H1 (cell line): ENCODE results near the gene SH2D1B. TPM values are rescaled to one million over a fixed set of nuclear protein-coding genes. Genes with fewer than 3 reads are reported as not detected.

ENCODE experiments used
- CTCF ChIA-PET: fragments of 300-600 bp; sonication (Branson Sonifier 250); formaldehyde crosslinking; loops from one replicate; lab custom pipeline; 2021; ENCODE audit not compliant: partially characterized antibody; lab: Charles Lee
- POLR2A ChIA-PET: fragments of 300-600 bp; sonication (Branson Sonifier 250); formaldehyde crosslinking; loops from one replicate; lab custom pipeline; 2021; ENCODE audit warnings: inconsistent platforms; ENCODE audit not compliant: partially characterized antibody; lab: Charles Lee
- DNase-seq, 2 experiments: peaks; one replicate each; pipeline versions ENCODE4 v3.0.0 to v3.0.0-alpha.2; 2010 to 2022; ENCODE audit warnings: low spot score in 2 of 2, low read depth in 1 of 2, mixed read lengths in 1 of 2
- FAIRE-seq: peaks from 2 replicates; lab custom pipeline; 2011; peaks lifted over from hg19 to GRCh38; lab: Jason Lieb, UNC
- H2AFZ ChIP-seq: 2 replicates; pipeline ENCODE4 v1.8.1; 2012; ENCODE audit warnings: low read length, inconsistent platforms
- H2AK5ac ChIP-seq: 2 replicates; pipeline ENCODE4 v1.6.1; 2013; ENCODE audit warnings: low read depth, low read length
- H2BK120ac ChIP-seq: replicated peaks from 2 replicates; pipeline ENCODE3; 2013; ENCODE audit warnings: low read depth, low read length, inconsistent platforms
- H2BK12ac ChIP-seq: 2 replicates; pipeline ENCODE4 v1.6.1; 2013; ENCODE audit warnings: low read depth, low read length
- H2BK15ac ChIP-seq: 2 replicates; pipeline ENCODE4 v1.6.1; 2013; ENCODE audit warnings: low read length
- H2BK20ac ChIP-seq: 2 replicates; pipeline ENCODE4 v1.6.1; 2013; ENCODE audit warnings: low read length
- H2BK5ac ChIP-seq: 2 replicates; pipeline ENCODE4 v1.6.1; 2013; ENCODE audit warnings: low read depth, low read length
- H3K14ac ChIP-seq: 2 replicates; pipeline ENCODE4 v1.6.1; 2013; ENCODE audit warnings: inconsistent platforms; ENCODE audit not compliant: insufficient read length
- H3K18ac ChIP-seq: 2 replicates; pipeline ENCODE4 v1.6.1; 2013; ENCODE audit warnings: low read length; ENCODE audit errors: extremely low read depth
- H3K23ac ChIP-seq: 2 replicates; pipeline ENCODE4 v1.6.1; 2013; ENCODE audit warnings: inconsistent platforms; ENCODE audit not compliant: insufficient read length
- H3K23me2 ChIP-seq: 2 replicates; pipeline ENCODE4 v1.6.1; 2013; ENCODE audit warnings: low read depth, low read length
- H3K27ac ChIP-seq: 2 replicates; pipeline ENCODE4 v1.6.1; 2011; ENCODE audit warnings: low read depth, low read length, inconsistent platforms
- H3K27me3 ChIP-seq, 4 experiments: replicated peaks in 1 of 4; 1 replicate in 1 of 4; 2 replicates in 3 of 4; pipeline versions ENCODE4 v1.6.1 to v1.8.1; 2011 to 2013; ENCODE audit warnings: low read length in 3 of 4, mild to moderate bottlenecking in 3 of 4, inconsistent platforms in 2 of 4, mixed read lengths in 2 of 4, moderate library complexity in 1 of 4; ENCODE audit not compliant: control insufficient read depth in 3 of 4, insufficient read depth in 3 of 4; ENCODE audit errors: extremely low read depth in 1 of 4
- H3K36me3 ChIP-seq, 4 experiments: 2 replicates each; pipeline versions ENCODE4 v1.6.1 to v1.8.1; 2011 to 2013; ENCODE audit warnings: mild to moderate bottlenecking in 4 of 4, low read length in 3 of 4, moderate library complexity in 2 of 4, control low read depth in 1 of 4, inconsistent platforms in 1 of 4; ENCODE audit not compliant: insufficient read depth in 4 of 4, control insufficient read depth in 2 of 4
- H3K4ac ChIP-seq: replicated peaks from 2 replicates; pipeline ENCODE3; 2013; ENCODE audit warnings: low read length, low read depth, mixed read lengths, inconsistent platforms; ENCODE audit not compliant: insufficient read length
- H3K4me1 ChIP-seq, 4 experiments: replicated peaks in 1 of 4; 1 replicate in 1 of 4; 2 replicates in 3 of 4; pipeline versions ENCODE4 v1.6.1 to v1.8.1; 2011 to 2013; ENCODE audit warnings: low read length in 3 of 4, inconsistent platforms in 2 of 4, mixed read lengths in 1 of 4; ENCODE audit not compliant: insufficient read depth in 4 of 4, control insufficient read depth in 3 of 4
- H3K4me2 ChIP-seq, 2 experiments: 2 replicates each; pipeline versions ENCODE4 v1.6.1 to v1.8.1; 2011 to 2013; ENCODE audit warnings: low read depth in 2 of 2, low read length in 2 of 2, control low read depth in 1 of 2, inconsistent platforms in 1 of 2, mild to moderate bottlenecking in 1 of 2; ENCODE audit not compliant: insufficient read depth in 1 of 2
- H3K4me3 ChIP-seq, 4 experiments: fragments of 200-600, 300-600 bp in 1 of 4; sonication (generic), shearing (Covaris generic), sonication (Bioruptor Twin) in 1 of 4; 2 replicates each; pipeline versions ENCODE4 v1.5.1 to v1.8.1; 2011 to 2016; ENCODE audit warnings: low read length in 4 of 4, low read depth in 3 of 4, control low read depth in 2 of 4, inconsistent platforms in 2 of 4, mild to moderate bottlenecking in 2 of 4, mixed read lengths in 1 of 4, moderate library complexity in 1 of 4; ENCODE audit not compliant: insufficient read depth in 2 of 4; ENCODE audit errors: extremely low read depth in 1 of 4
- H3K56ac ChIP-seq: replicated peaks from 2 replicates; pipeline ENCODE3; 2013; ENCODE audit warnings: low read depth, mild to moderate bottlenecking, mixed read lengths, low read length, inconsistent platforms; ENCODE audit not compliant: insufficient read length
- H3K79me1 ChIP-seq: 2 replicates; pipeline ENCODE4 v1.6.1; 2013; ENCODE audit warnings: low read depth, low read length, control low read depth
- H3K79me2 ChIP-seq, 2 experiments: 2 replicates each; pipeline versions ENCODE4 v1.6.1 to v1.8.1; 2012 to 2013; ENCODE audit warnings: low read length in 2 of 2, mild to moderate bottlenecking in 2 of 2, inconsistent platforms in 1 of 2; ENCODE audit not compliant: insufficient read depth in 2 of 2, control insufficient read depth in 1 of 2
- H3K9ac ChIP-seq, 4 experiments: replicated peaks in 1 of 4; 1 replicate in 1 of 4; 2 replicates in 3 of 4; pipeline versions ENCODE4 v1.6.1 to v1.8.1; 2011 to 2013; ENCODE audit warnings: low read depth in 3 of 4, low read length in 3 of 4, control low read depth in 2 of 4, mild to moderate bottlenecking in 2 of 4, moderate library complexity in 2 of 4, inconsistent platforms in 1 of 4; ENCODE audit errors: extremely low read depth in 1 of 4
- H3K9me3 ChIP-seq, 2 experiments: 2 replicates each; pipeline versions ENCODE4 v1.6.1 to v1.8.1; 2012 to 2013; ENCODE audit warnings: mild to moderate bottlenecking in 2 of 2, moderate library complexity in 2 of 2, control low read depth in 1 of 2, inconsistent platforms in 1 of 2, low read depth in 1 of 2, low read length in 1 of 2, mixed read lengths in 1 of 2; ENCODE audit not compliant: insufficient read depth in 2 of 2
- H4K20me1 ChIP-seq, 2 experiments: replicated peaks in 1 of 2; 2 replicates each; pipeline versions ENCODE3 to v1.8.1; 2011 to 2013; ENCODE audit warnings: inconsistent platforms in 2 of 2, low read length in 2 of 2, mild to moderate bottlenecking in 1 of 2; ENCODE audit not compliant: insufficient read depth in 2 of 2, control insufficient read depth in 1 of 2
- H4K5ac ChIP-seq: 2 replicates; pipeline ENCODE4 v1.6.1; 2013; ENCODE audit warnings: low read length, low read depth, mixed read lengths, inconsistent platforms; ENCODE audit not compliant: insufficient read length
- H4K8ac ChIP-seq: 2 replicates; pipeline ENCODE4 v1.8.0; 2013; ENCODE audit warnings: mild to moderate bottlenecking, moderate library complexity, low read length, inconsistent platforms; ENCODE audit not compliant: insufficient read depth; ENCODE audit errors: extremely low read depth
- H4K91ac ChIP-seq: replicated peaks from 2 replicates; pipeline ENCODE3; 2013; ENCODE audit warnings: low read length, mixed read lengths, inconsistent platforms; ENCODE audit not compliant: insufficient read length
- EGR1 ChIP-seq: IDR thresholded peaks from 2 replicates; pipeline ENCODE4 v1.6.1; 2011; ENCODE audit warnings: low read depth, low read length, borderline replicate concordance
- EP300 ChIP-seq, 2 experiments: IDR thresholded peaks; 1 replicate in 1 of 2; 2 replicates in 1 of 2; pipeline ENCODE4 v1.6.1; 2011 to 2012; ENCODE audit warnings: low read depth in 2 of 2, low read length in 2 of 2, mild to moderate bottlenecking in 2 of 2, borderline replicate concordance in 1 of 2, inconsistent platforms in 1 of 2, moderate library complexity in 1 of 2
- EZH2 ChIP-seq: fragments of 200-600 bp; sonication (generic); IDR thresholded peaks from 2 replicates; pipeline ENCODE4 v1.7.1; 2012; ENCODE audit warnings: low read depth, mild to moderate bottlenecking, moderate library complexity, low read length, inconsistent platforms; ENCODE audit not compliant: severe bottlenecking
- HDAC2 ChIP-seq, 2 experiments: fragments of 300-600 bp in 1 of 2; sonication (generic) in 1 of 2; IDR thresholded peaks; 2 replicates each; pipeline ENCODE4 v1.6.1; 2011 to 2012; ENCODE audit warnings: low read depth in 2 of 2, low read length in 2 of 2, mild to moderate bottlenecking in 2 of 2, moderate library complexity in 2 of 2, borderline replicate concordance in 1 of 2, inconsistent platforms in 1 of 2
- HDAC6 ChIP-seq: IDR thresholded peaks from one replicate; pipeline ENCODE4 v1.7.1; 2012; ENCODE audit warnings: low read depth, mild to moderate bottlenecking, inconsistent platforms, low read length, moderate library complexity
- SP2 ChIP-seq: IDR thresholded peaks from 2 replicates; pipeline ENCODE4 v1.6.1; 2012; ENCODE audit warnings: mild to moderate bottlenecking, low read length, inconsistent platforms
- SP4 ChIP-seq: IDR thresholded peaks from 2 replicates; pipeline ENCODE4 v1.6.1; 2012; ENCODE audit warnings: low read length, inconsistent platforms
- TBP ChIP-seq: IDR thresholded peaks from 2 replicates; pipeline ENCODE4 v1.6.1; 2011; ENCODE audit warnings: low read depth, low read length, improper control_type of control experiment
- WGBS, 2 experiments: shearing (Covaris generic) in 1 of 2; methylation state at CpG; one replicate each; pipeline versions ENCODE4 v1.1.6 to v1.1.7; 2013 to 2015; ENCODE audit warnings: low lambda C conversion rate in 2 of 2, mixed read lengths in 2 of 2, inconsistent platforms in 1 of 2, low coverage in 1 of 2, missing lambda C conversion rate in 1 of 2; ENCODE audit not compliant: insufficient replicate concordance in 2 of 2, insufficient coverage in 1 of 2, insufficient read length in 1 of 2; ENCODE audit errors: extremely low coverage in 1 of 2, missing lambda C conversion rate in 1 of 2; 5-methylcytosine and 5-hydroxymethylcytosine counted together
- polyA plus RNA-seq, 7 experiments: library from polyadenylated mRNA; depleted of rRNA in 3 of 7; stranded (reverse) in 5 of 7; unstranded in 2 of 7; fragments of >200 nt in 5 of 7; fragments of 200-250 nt in 2 of 7; gene quantifications; 1 replicate in 5 of 7; 2 replicates in 1 of 7; 4 replicates in 1 of 7; pipeline versions ENCODE4 v1.2.1 to v1.2.3, GENCODE V29; 2011 to 2013; ENCODE audit warnings: missing spikeins in 2 of 7, mixed read lengths in 2 of 7
- total RNA-seq: library from RNA; stranded (reverse); fragmentation: NEBNext Ultra II Directional; extraction: Animal tissue kit (Norgen Biotek cat#: 25700); gene quantifications from 2 replicates; pipeline ENCODE4 v1.2.1, GENCODE V29; 2021

Gene SH2D1B
- total and polyA plus RNA-seq, 2 of the 8 experiments (the other 6 are each of a cell fraction or from before 2014, with no cell fraction given): not detected

- Histone ChIP-seq H3K79me1 (no peaks in the 10 kb centered on the region), H3K56ac (no peak overlapping the region), H3K36me3 (peaks cover 0 to 5% (median 2%) of the 10 kb centered on the region in 4 experiments; a peak in 1 of 8 replicates), H3K9me3 (no peaks in the 10 kb centered on the region), H3K4me1 (peaks cover 0 to 3% (median 1%) of the 10 kb centered on the region in 4 experiments; a peak in 4 of 7 replicates), H2BK5ac (no peak overlapping the region), H3K4me3 (no peak overlapping the region), H3K14ac (no peak overlapping the region), H3K23ac (no peak overlapping the region), H3K18ac (no peak overlapping the region), H3K4me2 (no peak overlapping the region), H3K27me3 (no peaks in the 10 kb centered on the region), H3K27ac (no peak overlapping the region), H2AFZ (no peak overlapping the region), H2BK20ac (no peak overlapping the region), H3K79me2 (no peaks in the 10 kb centered on the region), H3K9ac (no peak overlapping the region), H2BK15ac (0 out of 2 replicates have a peak overlapping the region, but pooled peaks have one; percentile 8), H4K8ac (peak overlapping the region; percentile 9), H4K5ac (no peak overlapping the region), H4K91ac (no peak overlapping the region), H3K4ac (no peak overlapping the region), H2BK120ac (no peak overlapping the region), H3K23me2 (no peaks in the 10 kb centered on the region), H2BK12ac (no peak overlapping the region), H2AK5ac (no peak overlapping the region), H4K20me1 (no peaks in the 10 kb centered on the region)
- WGBS, 2 experiments: 78% methylated on average over 8 of the region's 8 CpGs; no CpG with 5 or more reads in 1 of the 2 experiments
- CTCF ChIA-PET: interaction anchor here (1.2 to 8.1 kb wide), 4 partner anchors 12 to 330 kb away, joined by 3 to 44 read pairs (median 6); no protein-coding TSS in a partner anchor
- DNase-seq: no peak
- FAIRE-seq: no peak
- POLR2A ChIA-PET: interaction anchor here (1.2 kb wide), 1 partner anchor 8 kb away, joined by 3 read pairs; no protein-coding TSS in a partner anchor
- TF ChIP-seq HDAC2 (IDR thresholded peaks at IDR 0.05; ENCODE audit: borderline replicate concordance in 1 of 2, low read depth in 2 of 2, low read length in 2 of 2) (no peak), EP300 (IDR thresholded peaks at IDR 0.05; ENCODE audit: borderline replicate concordance in 1 of 2, low read depth in 2 of 2, low read length in 2 of 2) (no peak), HDAC6 (no peak), TBP (no peak), SP2 (no peak), SP4 (no peak), EGR1 (no peak), EZH2 (no peak)
These were observed 25.4 kb downstream of the SH2D1B start for GRCh38 chr1:162386292-162387225.
